ENCODE data around the gene PFKFB3.
A peak's percentile ranks its signal among the peaks of the same experiment; 100 is the strongest.

PFKFB3 gene

GRCh38 chr10:6202684-6203330, at the start of gene PFKFB3:
Gene PFKFB3, plus strand, starts transcription at chr10:6202932. Its CDS starts 329 bp downstream, at chr10:6203261.
- no peaks in the 10 kb centered on the region for H3K9me3 Mint-ChIP-seq
- no peaks in the 10 kb centered on the region for H3K27me3 Mint-ChIP-seq (ENCODE audit: low read depth)
- TF ChIP-seq, protein P1, sequence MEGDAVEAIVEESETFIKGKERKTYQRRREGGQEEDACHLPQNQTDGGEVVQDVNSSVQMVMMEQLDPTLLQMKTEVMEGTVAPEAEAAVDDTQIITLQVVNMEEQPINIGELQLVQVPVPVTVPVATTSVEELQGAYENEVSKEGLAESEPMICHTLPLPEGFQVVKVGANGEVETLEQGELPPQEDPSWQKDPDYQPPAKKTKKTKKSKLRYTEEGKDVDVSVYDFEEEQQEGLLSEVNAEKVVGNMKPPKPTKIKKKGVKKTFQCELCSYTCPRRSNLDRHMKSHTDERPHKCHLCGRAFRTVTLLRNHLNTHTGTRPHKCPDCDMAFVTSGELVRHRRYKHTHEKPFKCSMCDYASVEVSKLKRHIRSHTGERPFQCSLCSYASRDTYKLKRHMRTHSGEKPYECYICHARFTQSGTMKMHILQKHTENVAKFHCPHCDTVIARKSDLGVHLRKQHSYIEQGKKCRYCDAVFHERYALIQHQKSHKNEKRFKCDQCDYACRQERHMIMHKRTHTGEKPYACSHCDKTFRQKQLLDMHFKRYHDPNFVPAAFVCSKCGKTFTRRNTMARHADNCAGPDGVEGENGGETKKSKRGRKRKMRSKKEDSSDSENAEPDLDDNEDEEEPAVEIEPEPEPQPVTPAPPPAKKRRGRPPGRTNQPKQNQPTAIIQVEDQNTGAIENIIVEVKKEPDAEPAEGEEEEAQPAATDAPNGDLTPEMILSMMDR (IDR thresholded peaks at IDR 0.05; ENCODE audit: unreplicated experiment in 3 of 3) = peak; percentile 97 to 99 (median 98)
- H3K36me3 Mint-ChIP-seq (ENCODE audit: low read depth) = peaks cover 14% of the 10 kb centered on the region
- peak within 1 kb of the TSS; percentile 56 to 94 (median 84) for H3K27ac Mint-ChIP-seq
- H3K4me3 Mint-ChIP-seq = peak within 1 kb of the TSS; percentile 94 to 99 (median 97)
- peaks cover 36% of the 10 kb centered on the region for H3K4me1 Mint-ChIP-seq

DNA sequence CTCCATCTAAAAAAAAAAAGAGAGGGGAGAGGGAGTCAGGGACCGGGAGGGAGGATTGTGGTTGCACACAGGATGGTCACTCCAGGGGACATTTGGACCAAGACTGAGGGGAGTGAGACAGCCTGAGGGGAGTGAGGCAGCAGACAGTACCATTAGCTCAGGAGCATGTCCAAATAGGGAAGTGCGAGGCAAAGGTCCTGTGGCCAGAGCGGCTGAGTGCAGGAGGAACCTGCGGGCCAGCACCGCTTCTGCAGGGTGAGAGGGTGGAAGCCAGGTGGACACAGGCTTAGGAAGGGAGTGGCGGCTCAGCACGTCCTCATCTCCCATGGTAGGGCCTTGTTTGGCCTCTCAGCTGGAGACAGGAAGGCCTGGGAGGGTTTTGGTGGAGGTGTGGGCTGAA, 48.9 kb upstream of the PFKFB3 start:
- H3K4me3 Mint-ChIP-seq = no peak overlapping the region
- H3K9me3 Mint-ChIP-seq = no peaks in the 10 kb centered on the region
- no peaks in the 10 kb centered on the region for H3K36me3 Mint-ChIP-seq (ENCODE audit: low read depth)
- peaks cover 10% of the 10 kb centered on the region for H3K4me1 Mint-ChIP-seq
- no peak overlapping the region for H3K27ac Mint-ChIP-seq
- TF ChIP-seq, protein P1 (IDR thresholded peaks at IDR 0.05; ENCODE audit: unreplicated experiment in 3 of 3) = no peak
- peaks cover 6% of the 10 kb centered on the region for H3K27me3 Mint-ChIP-seq (ENCODE audit: low read depth)

GRCh38 chr10:6154566-6154965, 48.2 kb upstream of the PFKFB3 start:
- Mint-ChIP-seq H3K27ac (no peak overlapping the region), H3K4me1 (peaks cover 10% of the 10 kb centered on the region), H3K9me3 (no peaks in the 10 kb centered on the region), H3K36me3 (ENCODE audit: low read depth) (no peaks in the 10 kb centered on the region), H3K27me3 (ENCODE audit: low read depth) (peaks cover 6% of the 10 kb centered on the region), H3K4me3 (no peak overlapping the region)
- TF ChIP-seq, protein P1 (IDR thresholded peaks at IDR 0.05; ENCODE audit: unreplicated experiment in 3 of 3) = no peak

DNA sequence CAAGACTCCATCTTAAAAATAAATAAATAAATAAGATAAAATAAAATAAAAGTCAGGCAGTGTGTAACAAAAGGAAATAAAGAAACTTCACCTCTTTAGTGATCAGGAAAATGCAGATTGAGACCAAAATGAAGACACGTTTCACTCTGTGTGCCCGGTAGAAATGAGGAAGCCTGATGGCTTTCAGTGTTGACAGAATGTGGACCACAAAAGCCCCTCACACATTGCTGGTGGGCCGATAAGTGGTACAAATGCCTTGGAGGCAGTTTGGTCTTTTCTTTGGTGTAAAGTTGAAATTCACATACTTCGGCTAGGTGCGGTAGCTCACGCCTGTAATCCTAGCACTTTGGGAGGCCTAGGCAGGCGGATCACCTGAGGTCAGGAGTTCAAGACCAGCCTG, 44.5 kb upstream of the PFKFB3 start:
- H3K9me3 Mint-ChIP-seq = no peaks in the 10 kb centered on the region
- TF ChIP-seq, protein P1 (IDR thresholded peaks at IDR 0.05; ENCODE audit: unreplicated experiment in 3 of 3) = no peak
- H3K27ac Mint-ChIP-seq = no peak overlapping the region
- no peaks in the 10 kb centered on the region for H3K27me3 Mint-ChIP-seq (ENCODE audit: low read depth)
- H3K4me3 Mint-ChIP-seq = no peak overlapping the region
- no peaks in the 10 kb centered on the region for H3K36me3 Mint-ChIP-seq (ENCODE audit: low read depth)
- peaks cover 6% of the 10 kb centered on the region for H3K4me1 Mint-ChIP-seq

GRCh38 chr10:6161921-6162320, 40.8 kb upstream of the PFKFB3 start:
- Mint-ChIP-seq H3K27me3 (ENCODE audit: low read depth) (no peaks in the 10 kb centered on the region), H3K9me3 (no peaks in the 10 kb centered on the region), H3K36me3 (ENCODE audit: low read depth) (no peaks in the 10 kb centered on the region), H3K4me3 (peak overlapping the region in 2 of 3 experiments; percentile 16 to 40), H3K27ac (peak overlapping the region in 2 of 3 experiments; percentile 5 to 80), H3K4me1 (peaks cover 27% of the 10 kb centered on the region)
- TF ChIP-seq, protein P1 (IDR thresholded peaks at IDR 0.05; ENCODE audit: unreplicated experiment in 3 of 3) = no peak
